ENCODE measurements around the gene EXOC4.

- TF ChIP-seq, protein P1, sequence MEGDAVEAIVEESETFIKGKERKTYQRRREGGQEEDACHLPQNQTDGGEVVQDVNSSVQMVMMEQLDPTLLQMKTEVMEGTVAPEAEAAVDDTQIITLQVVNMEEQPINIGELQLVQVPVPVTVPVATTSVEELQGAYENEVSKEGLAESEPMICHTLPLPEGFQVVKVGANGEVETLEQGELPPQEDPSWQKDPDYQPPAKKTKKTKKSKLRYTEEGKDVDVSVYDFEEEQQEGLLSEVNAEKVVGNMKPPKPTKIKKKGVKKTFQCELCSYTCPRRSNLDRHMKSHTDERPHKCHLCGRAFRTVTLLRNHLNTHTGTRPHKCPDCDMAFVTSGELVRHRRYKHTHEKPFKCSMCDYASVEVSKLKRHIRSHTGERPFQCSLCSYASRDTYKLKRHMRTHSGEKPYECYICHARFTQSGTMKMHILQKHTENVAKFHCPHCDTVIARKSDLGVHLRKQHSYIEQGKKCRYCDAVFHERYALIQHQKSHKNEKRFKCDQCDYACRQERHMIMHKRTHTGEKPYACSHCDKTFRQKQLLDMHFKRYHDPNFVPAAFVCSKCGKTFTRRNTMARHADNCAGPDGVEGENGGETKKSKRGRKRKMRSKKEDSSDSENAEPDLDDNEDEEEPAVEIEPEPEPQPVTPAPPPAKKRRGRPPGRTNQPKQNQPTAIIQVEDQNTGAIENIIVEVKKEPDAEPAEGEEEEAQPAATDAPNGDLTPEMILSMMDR (IDR thresholded peaks at IDR 0.05), result no peak
- TF ChIP-seq POLR2A (IDR thresholded peaks at IDR 0.05), result no peak
Measured at GRCh38 chr7:133394369-133394768, 141.5 kb downstream of the EXOC4 start.
